HepG2 (cell line): ENCODE measurements around the gene PPIP5K1. TPM values are rescaled to one million over a fixed set of nuclear protein-coding genes. Genes with fewer than 3 reads are reported as not detected.

Experiments used
- ATAC-seq: fragments of 200-7000 bp; cut with Tn5 transposase; 3 replicates; pipeline ENCODE4 v1.9.1; 2020; ENCODE audit warnings: mild to moderate bottlenecking, moderate library complexity
- BruUV-seq: library from RNA; stranded (reverse); fragments of 400-500 nt; replicated peaks from 2 replicates; lab custom pipeline; 2021; lab: Mats Ljungman, UMichigan
- CTCF ChIA-PET: fragments of 300-600 bp; formaldehyde crosslinking; extraction: SDS; loops from one replicate; lab custom pipeline; 2021; ENCODE audit warnings: low total read pairs, inconsistent platforms, low intra/inter-chr PET ratio; lab: Yijun Ruan, JAX
- POLR2A ChIA-PET: fragments of 350-600 bp; sonication (Branson Sonifier 250); formaldehyde crosslinking; loops from one replicate; lab custom pipeline; 2020; ENCODE audit warnings: antibody characterized with exemption, inconsistent platforms; lab: Yijun Ruan, JAX
- DNase-seq: peaks from one replicate; pipeline ENCODE4 v3.0.0-alpha.2; 2015; ENCODE audit warnings: low spot score
- FAIRE-seq: peaks from 3 replicates; lab custom pipeline; 2011; peaks lifted over from hg19 to GRCh38; lab: Jason Lieb, UNC
- H2AFZ ChIP-seq: one replicate; pipeline ENCODE4 v1.6.1; 2011; ENCODE audit warnings: low read length, inconsistent platforms
- H3K27ac ChIP-seq: fragments of 300-600 bp; 3 replicates; pipeline ENCODE4 v1.8.0; 2011; ENCODE audit warnings: mixed run types, mild to moderate bottlenecking, mixed read lengths, low read length, inconsistent platforms; ENCODE audit not compliant: insufficient read depth; ENCODE audit errors: extremely low read length
- H3K27me3 ChIP-seq, 2 experiments: fragments of 200-600 bp in 1 of 2; 2 replicates in 1 of 2; 3 replicates in 1 of 2; pipeline versions ENCODE4 v1.6.0 to v1.8.0; 2011; ENCODE audit warnings: low read length in 2 of 2, mild to moderate bottlenecking in 2 of 2, moderate library complexity in 2 of 2, inconsistent platforms in 1 of 2; ENCODE audit not compliant: insufficient read depth in 2 of 2, control insufficient read depth in 1 of 2
- H3K36me3 ChIP-seq, 2 experiments: fragments of 200-600 bp in 1 of 2; replicated peaks in 1 of 2; 2 replicates in 1 of 2; 3 replicates in 1 of 2; pipeline versions ENCODE4 v1.5.1 to v1.8.0; 2011; ENCODE audit warnings: low read length in 2 of 2, inconsistent platforms in 1 of 2; ENCODE audit not compliant: insufficient read depth in 2 of 2, control insufficient read depth in 1 of 2
- H3K4me1 ChIP-seq: 2 replicates; pipeline ENCODE4 v1.5.1; 2012; ENCODE audit warnings: low read length, inconsistent platforms; ENCODE audit not compliant: insufficient read depth
- H3K4me2 ChIP-seq: 2 replicates; pipeline ENCODE4 v1.6.0; 2011; ENCODE audit warnings: low read depth, low read length, inconsistent platforms
- H3K4me3 ChIP-seq, 3 experiments: fragments of 200-600 bp in 1 of 3; sonication (generic), shearing (Covaris generic) in 1 of 3; replicated peaks in 1 of 3; 2 replicates each; pipeline ENCODE4 v1.5.1; 2011 to 2016; ENCODE audit warnings: low read length in 3 of 3, inconsistent platforms in 2 of 3, low read depth in 2 of 3, mild to moderate bottlenecking in 2 of 3, control low read depth in 1 of 3, mixed read lengths in 1 of 3; ENCODE audit not compliant: insufficient read depth in 1 of 3
- H3K79me2 ChIP-seq: one replicate; pipeline ENCODE4 v1.6.1; 2011; ENCODE audit warnings: low read length, inconsistent platforms; ENCODE audit not compliant: insufficient read depth
- H3K9ac ChIP-seq: 2 replicates; pipeline ENCODE4 v1.6.0; 2011; ENCODE audit warnings: mild to moderate bottlenecking, low read depth, low read length, inconsistent platforms; ENCODE audit not compliant: insufficient read depth
- H3K9me3 ChIP-seq: 2 replicates; pipeline ENCODE4 v1.5.1; 2012; ENCODE audit warnings: mild to moderate bottlenecking, low read length
- H4K20me1 ChIP-seq: 2 replicates; pipeline ENCODE4 v1.6.0; 2011; ENCODE audit warnings: inconsistent platforms, mild to moderate bottlenecking, low read length, moderate library complexity; ENCODE audit not compliant: insufficient read depth
- ARNTL ChIP-seq: sonication (generic); formaldehyde crosslinking; IDR thresholded peaks from 2 replicates; pipeline ENCODE4 v1.4.0; 2020; ENCODE audit warnings: mild to moderate bottlenecking, missing genetic modification reagents
- IKZF4 ChIP-seq: sonication (generic); formaldehyde crosslinking; IDR thresholded peaks from 2 replicates; pipeline ENCODE4 v1.5.1; 2020; ENCODE audit warnings: borderline replicate concordance, mild to moderate bottlenecking, low read depth, missing genetic modification reagents; ENCODE audit errors: not compliant biosample characterization
- WGBS: methylation state at CpG from one replicate; pipeline ENCODE4 v1.1.6; 2017; ENCODE audit warnings: low lambda C conversion rate; 5-methylcytosine and 5-hydroxymethylcytosine counted together
- in situ Hi-C: cut with HindIII; loops from 2 replicates; pipeline ENCODE4 v1.10.0; 2017; ENCODE audit warnings: low pct_unique_long_range_greater_than_20kb; ENCODE audit not compliant: extremely low pct_ligation_motif_present
- intact Hi-C: fragments of 100-400 bp; cut with micrococcal nuclease; formaldehyde crosslinking; loops from one replicate; pipeline ENCODE4 v1.10.0; 2022; ENCODE audit not compliant: unreplicated experiment
- polyA plus RNA-seq, 8 experiments: library from polyadenylated mRNA; depleted of rRNA in 3 of 8; stranded (reverse) in 7 of 8; unstranded in 1 of 8; fragments of >200 nt; fragmentation: Illumina TruSeq in 4 of 8; extraction: Trizol in 4 of 8; gene quantifications; 2 replicates each; pipeline versions ENCODE4 v1.2.1 to v1.2.3, GENCODE V29; 2011 to 2016; ENCODE audit warnings: low read depth in 4 of 8, missing spikeins in 1 of 8, mixed read lengths in 1 of 8; ENCODE audit not compliant: insufficient read depth in 1 of 8
- total RNA-seq, 5 experiments: library from RNA; depleted of rRNA; stranded (reverse); fragments of >200 nt; fragmentation: Illumina TruSeq; extraction: Trizol; gene quantifications; 2 replicates each; pipeline ENCODE4 v1.2.3, GENCODE V29; 2016; ENCODE audit warnings: low read depth in 1 of 5
- TF ChIP-seq, protein P1 (sequence below): sonication (generic); formaldehyde crosslinking; IDR thresholded peaks from 2 replicates; pipeline ENCODE4 v1.4.0; 2020; ENCODE audit warnings: missing genetic modification reagents
- TF ChIP-seq, protein P2 (sequence below): sonication (generic); formaldehyde crosslinking; IDR thresholded peaks from 2 replicates; pipeline ENCODE4 v1.5.0; 2020; ENCODE audit warnings: mild to moderate bottlenecking, missing genetic modification reagents

The PPIP5K1 gene
- total and polyA plus RNA-seq, 2 of the 13 experiments (the other 11 are each of a cell fraction or from before 2014, with no cell fraction given): 9.9 to 10.9 TPM

DNA sequence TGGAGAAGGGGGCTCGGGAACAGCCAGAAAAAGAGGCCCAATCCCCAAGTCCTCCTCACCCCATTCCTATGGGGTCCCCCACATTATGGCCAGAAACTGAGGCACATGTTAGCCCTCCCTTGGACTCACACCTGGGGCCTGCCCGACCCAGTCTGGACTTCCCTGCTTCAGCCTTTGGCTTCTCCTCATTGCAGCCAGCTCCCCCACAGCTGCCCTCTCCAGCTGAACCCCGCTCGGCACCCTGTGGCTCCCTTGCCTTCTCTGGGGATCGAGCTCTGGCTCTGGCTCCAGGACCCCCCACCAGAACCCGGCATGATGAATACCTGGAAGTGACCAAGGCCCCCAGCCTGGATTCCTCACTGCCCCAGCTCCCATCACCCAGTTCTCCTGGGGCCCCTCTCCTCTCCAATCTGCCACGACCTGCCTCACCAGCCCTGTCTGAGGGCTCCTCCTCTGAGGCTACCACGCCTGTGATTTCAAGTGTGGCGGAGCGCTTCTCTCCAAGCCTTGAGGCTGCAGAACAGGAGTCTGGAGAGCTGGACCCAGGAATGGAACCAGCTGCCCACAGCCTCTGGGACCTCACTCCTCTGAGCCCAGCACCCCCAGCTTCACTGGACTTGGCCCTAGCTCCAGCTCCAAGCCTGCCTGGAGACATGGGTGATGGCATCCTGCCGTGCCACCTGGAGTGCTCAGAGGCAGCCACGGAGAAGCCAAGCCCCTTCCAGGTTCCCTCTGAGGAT lies 62.0 kb downstream of the PPIP5K1 start:
- Histone ChIP-seq H3K4me1 (no peaks in the 10 kb centered on the region), H4K20me1 (no peaks in the 10 kb centered on the region), H3K79me2 (no peaks in the 10 kb centered on the region), H3K4me3 (no peak overlapping the region), H3K9ac (no peak overlapping the region), H3K27ac (no peak overlapping the region), H3K4me2 (no peak overlapping the region), H3K9me3 (no peaks in the 10 kb centered on the region), H3K36me3 (no peaks in the 10 kb centered on the region), H3K27me3 (peaks cover 1 to 30% of the 10 kb centered on the region in 2 experiments; a peak in 4 of 5 replicates), H2AFZ (no peak overlapping the region)
- ATAC-seq (peak; percentile 17), FAIRE-seq (no peak), DNase-seq (no peak)
- WGBS: 52% methylated on average over 8 of the region's 12 CpGs
- ChIA-PET POLR2A (no interaction called here), CTCF (no interaction called here)
- BruUV-seq: no TSS peak
- TF ChIP-seq, protein P1, sequence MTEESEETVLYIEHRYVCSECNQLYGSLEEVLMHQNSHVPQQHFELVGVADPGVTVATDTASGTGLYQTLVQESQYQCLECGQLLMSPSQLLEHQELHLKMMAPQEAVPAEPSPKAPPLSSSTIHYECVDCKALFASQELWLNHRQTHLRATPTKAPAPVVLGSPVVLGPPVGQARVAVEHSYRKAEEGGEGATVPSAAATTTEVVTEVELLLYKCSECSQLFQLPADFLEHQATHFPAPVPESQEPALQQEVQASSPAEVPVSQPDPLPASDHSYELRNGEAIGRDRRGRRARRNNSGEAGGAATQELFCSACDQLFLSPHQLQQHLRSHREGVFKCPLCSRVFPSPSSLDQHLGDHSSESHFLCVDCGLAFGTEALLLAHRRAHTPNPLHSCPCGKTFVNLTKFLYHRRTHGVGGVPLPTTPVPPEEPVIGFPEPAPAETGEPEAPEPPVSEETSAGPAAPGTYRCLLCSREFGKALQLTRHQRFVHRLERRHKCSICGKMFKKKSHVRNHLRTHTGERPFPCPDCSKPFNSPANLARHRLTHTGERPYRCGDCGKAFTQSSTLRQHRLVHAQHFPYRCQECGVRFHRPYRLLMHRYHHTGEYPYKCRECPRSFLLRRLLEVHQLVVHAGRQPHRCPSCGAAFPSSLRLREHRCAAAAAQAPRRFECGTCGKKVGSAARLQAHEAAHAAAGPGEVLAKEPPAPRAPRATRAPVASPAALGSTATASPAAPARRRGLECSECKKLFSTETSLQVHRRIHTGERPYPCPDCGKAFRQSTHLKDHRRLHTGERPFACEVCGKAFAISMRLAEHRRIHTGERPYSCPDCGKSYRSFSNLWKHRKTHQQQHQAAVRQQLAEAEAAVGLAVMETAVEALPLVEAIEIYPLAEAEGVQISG (CRISPR knock-in tag): no peak
- TF ChIP-seq, protein P2, sequence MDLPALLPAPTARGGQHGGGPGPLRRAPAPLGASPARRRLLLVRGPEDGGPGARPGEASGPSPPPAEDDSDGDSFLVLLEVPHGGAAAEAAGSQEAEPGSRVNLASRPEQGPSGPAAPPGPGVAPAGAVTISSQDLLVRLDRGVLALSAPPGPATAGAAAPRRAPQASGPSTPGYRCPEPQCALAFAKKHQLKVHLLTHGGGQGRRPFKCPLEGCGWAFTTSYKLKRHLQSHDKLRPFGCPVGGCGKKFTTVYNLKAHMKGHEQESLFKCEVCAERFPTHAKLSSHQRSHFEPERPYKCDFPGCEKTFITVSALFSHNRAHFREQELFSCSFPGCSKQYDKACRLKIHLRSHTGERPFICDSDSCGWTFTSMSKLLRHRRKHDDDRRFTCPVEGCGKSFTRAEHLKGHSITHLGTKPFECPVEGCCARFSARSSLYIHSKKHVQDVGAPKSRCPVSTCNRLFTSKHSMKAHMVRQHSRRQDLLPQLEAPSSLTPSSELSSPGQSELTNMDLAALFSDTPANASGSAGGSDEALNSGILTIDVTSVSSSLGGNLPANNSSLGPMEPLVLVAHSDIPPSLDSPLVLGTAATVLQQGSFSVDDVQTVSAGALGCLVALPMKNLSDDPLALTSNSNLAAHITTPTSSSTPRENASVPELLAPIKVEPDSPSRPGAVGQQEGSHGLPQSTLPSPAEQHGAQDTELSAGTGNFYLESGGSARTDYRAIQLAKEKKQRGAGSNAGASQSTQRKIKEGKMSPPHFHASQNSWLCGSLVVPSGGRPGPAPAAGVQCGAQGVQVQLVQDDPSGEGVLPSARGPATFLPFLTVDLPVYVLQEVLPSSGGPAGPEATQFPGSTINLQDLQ (CRISPR knock-in tag): no peak
- no peak for TF ChIP-seq IKZF4
- no peak for TF ChIP-seq ARNTL (CRISPR knock-in tag)
- intact Hi-C loops (no loop called here), in situ Hi-C loops (no loop called here)
